K562 (cell line): Measurements from ENCODE around the gene ARHGEF4. TPM values are rescaled to one million over a fixed set of nuclear protein-coding genes. Genes with fewer than 3 reads are reported as not detected.

Experiments
- ATAC-seq: fragments of 200-7000 bp; cut with Tn5 transposase; 3 replicates; pipeline ENCODE4 v1.9.1; 2020; ENCODE audit warnings: moderate library complexity
- BruUV-seq: library from RNA; stranded (reverse); fragments of 400-500 nt; replicated peaks from 2 replicates; lab custom pipeline; 2021; lab: Mats Ljungman, UMichigan
- CTCF ChIA-PET: fragments of 300-600 bp; formaldehyde crosslinking; extraction: SDS; loops from one replicate; lab custom pipeline; 2021; ENCODE audit warnings: low intra/inter-chr PET ratio; lab: Yijun Ruan, JAX
- POLR2A ChIA-PET: fragments of 300-600, 350-650 bp; sonication (Branson Sonifier 250); formaldehyde crosslinking; extraction: SDS; loops from one replicate; lab custom pipeline; 2021; ENCODE audit warnings: antibody characterized with exemption, inconsistent platforms; lab: Yijun Ruan, JAX
- DNase-seq, 4 experiments: peaks; one replicate each; pipeline versions ENCODE4 v3.0.0 to v3.0.0-alpha.2; 2011 to 2018; ENCODE audit warnings: low spot score in 3 of 4, mixed read lengths in 3 of 4; ENCODE audit errors: extremely low read depth in 1 of 4
- FAIRE-seq: peaks from 2 replicates; lab custom pipeline; 2011; peaks lifted over from hg19 to GRCh38; lab: Jason Lieb, UNC
- H2AFZ ChIP-seq: 2 replicates; pipeline ENCODE4 v1.6.0; 2011; ENCODE audit warnings: low read depth, low read length, control low read depth, inconsistent platforms
- H3K27ac ChIP-seq: fragments of 200-600 bp; 3 replicates; pipeline ENCODE4 v1.8.0; 2011; ENCODE audit warnings: low read depth, mild to moderate bottlenecking, control low read depth, inconsistent platforms, low read length, moderate library complexity, mixed read lengths; ENCODE audit errors: extremely low read depth
- H3K27me3 ChIP-seq, 2 experiments: fragments of 300-600 bp in 1 of 2; 2 replicates in 1 of 2; 3 replicates in 1 of 2; pipeline versions ENCODE4 v1.6.0 to v1.8.0; 2011; ENCODE audit warnings: inconsistent platforms in 2 of 2, low read length in 2 of 2, mild to moderate bottlenecking in 1 of 2, mixed read lengths in 1 of 2, moderate library complexity in 1 of 2; ENCODE audit not compliant: control insufficient read depth in 2 of 2, insufficient read depth in 2 of 2
- H3K36me3 ChIP-seq: fragments of 300-600 bp; 3 replicates; pipeline ENCODE4 v1.8.0; 2011; ENCODE audit warnings: mild to moderate bottlenecking, low read length, inconsistent platforms; ENCODE audit not compliant: control insufficient read depth, insufficient read depth
- H3K4me1 ChIP-seq, 2 experiments: fragments of 200-600 bp in 1 of 2; replicated peaks in 1 of 2; 2 replicates in 1 of 2; 3 replicates in 1 of 2; pipeline versions ENCODE4 v1.5.1 to v1.8.0; 2011; ENCODE audit warnings: inconsistent platforms in 2 of 2, low read length in 2 of 2, mild to moderate bottlenecking in 1 of 2, mixed read lengths in 1 of 2, moderate library complexity in 1 of 2; ENCODE audit not compliant: control insufficient read depth in 2 of 2, insufficient read depth in 2 of 2
- H3K4me2 ChIP-seq: 2 replicates; pipeline ENCODE4 v1.6.1; 2011; ENCODE audit warnings: low read length, control low read depth, inconsistent platforms, mixed read lengths; ENCODE audit not compliant: insufficient read depth
- H3K4me3 ChIP-seq: fragments of 200-600 bp; sonication (generic), shearing (Covaris generic); 2 replicates; pipeline ENCODE4 v1.5.1; 2016; ENCODE audit warnings: control low read depth, inconsistent platforms
- H3K79me2 ChIP-seq: fragments of 200-600 bp; 3 replicates; pipeline ENCODE4 v1.8.0; 2011; ENCODE audit warnings: low read length, inconsistent platforms; ENCODE audit not compliant: control insufficient read depth, insufficient read depth
- H3K9ac ChIP-seq, 2 experiments: 2 replicates each; pipeline versions ENCODE4 v1.6.0 to v1.6.1; 2011; ENCODE audit warnings: low read depth in 2 of 2, low read length in 2 of 2, control low read depth in 1 of 2, inconsistent platforms in 1 of 2, mild to moderate bottlenecking in 1 of 2, mixed read lengths in 1 of 2; ENCODE audit not compliant: insufficient read depth in 1 of 2
- H3K9me1 ChIP-seq: one replicate; pipeline ENCODE4 v1.6.0; 2011; ENCODE audit warnings: inconsistent platforms, mild to moderate bottlenecking, low read length, moderate library complexity; ENCODE audit not compliant: control insufficient read depth, insufficient read depth
- H3K9me3 ChIP-seq: replicated peaks from 2 replicates; pipeline ENCODE4 v1.5.1; 2011; ENCODE audit warnings: low read depth, low read length, inconsistent platforms; ENCODE audit not compliant: control insufficient read depth, insufficient read depth
- H4K20me1 ChIP-seq: replicated peaks from 2 replicates; pipeline ENCODE4 v1.6.1; 2011; ENCODE audit warnings: low read length, inconsistent platforms, mixed read lengths; ENCODE audit not compliant: control insufficient read depth, insufficient read depth
- CBX1 ChIP-seq: sonication (generic); IDR thresholded peaks from 2 replicates; pipeline ENCODE4 v1.6.1; 2016; ENCODE audit warnings: antibody characterized with exemption, low read depth, mild to moderate bottlenecking
- CEBPB ChIP-seq: fragments of 450-650 bp; IDR thresholded peaks from 2 replicates; pipeline ENCODE4 v1.6.1; 2016; ENCODE audit warnings: missing genetic modification characterization, missing compliant biosample characterization
- DDX20 ChIP-seq: fragments of 450-650 bp; IDR thresholded peaks from 2 replicates; pipeline ENCODE4 v1.6.1; 2016; ENCODE audit warnings: missing genetic modification characterization, low read depth, mild to moderate bottlenecking, missing compliant biosample characterization, moderate library complexity
- EP400 ChIP-seq: fragments of 450-650 bp; IDR thresholded peaks from 2 replicates; pipeline ENCODE4 v1.6.1; 2017; ENCODE audit warnings: antibody characterized with exemption, mild to moderate bottlenecking, moderate library complexity
- HEY1 ChIP-seq: fragments of 250-450 bp; sonication (Bioruptor Pico); IDR thresholded peaks from 2 replicates; pipeline ENCODE4 v1.5.0; 2020; ENCODE audit warnings: mild to moderate bottlenecking, moderate library complexity, borderline replicate concordance
- PPARD ChIP-seq: fragments of 250-450 bp; sonication (Bioruptor Pico); IDR thresholded peaks from 2 replicates; pipeline ENCODE4 v1.8.0; 2022; ENCODE audit warnings: inconsistent platforms, mild to moderate bottlenecking, moderate library complexity
- RCOR1 ChIP-seq, 2 experiments: IDR thresholded peaks; 2 replicates each; pipeline ENCODE4 v1.6.1; 2012; ENCODE audit warnings: low read depth in 2 of 2, low read length in 2 of 2, borderline replicate concordance in 1 of 2, improper control_type of control experiment in 1 of 2
- SMAD1 ChIP-seq: fragments of 150-350 bp; IDR thresholded peaks from 2 replicates; pipeline ENCODE4 v1.6.1; 2014; ENCODE audit warnings: low read length, low read depth; ENCODE audit not compliant: partially characterized antibody
- XRCC4 ChIP-seq: IDR thresholded peaks from one replicate; pipeline ENCODE4 v1.6.1; 2011; ENCODE audit not compliant: insufficient read depth, insufficient read length; ENCODE audit errors: extremely low read depth
- ZBTB1 ChIP-seq: sonication (generic); formaldehyde crosslinking; IDR thresholded peaks from 2 replicates; pipeline ENCODE4 v1.8.1; 2023; ENCODE audit warnings: missing genetic modification reagents, low read depth, mild to moderate bottlenecking, borderline replicate concordance
- WGBS: fragments of 100-300 bp; shearing (Covaris generic); methylation state at CpG from one replicate; pipeline ENCODE4 v1.1.6; 2016; ENCODE audit warnings: low coverage, mixed read lengths; ENCODE audit not compliant: insufficient coverage; ENCODE audit errors: missing lambda C conversion rate; 5-methylcytosine and 5-hydroxymethylcytosine counted together
- in situ Hi-C: fragments of 300-500 bp; cut with MboI; formaldehyde crosslinking; loops from 4 replicates; pipeline ENCODE4 v1.15.0; 2018; ENCODE audit warnings: inconsistent platforms, mixed read lengths
- intact Hi-C: fragments of 100-400 bp; cut with micrococcal nuclease; formaldehyde crosslinking; loops from 2 replicates; pipeline ENCODE4 v1.14.2; 2022
- polyA plus RNA-seq, 8 experiments: library from polyadenylated mRNA; depleted of rRNA in 4 of 8; stranded (reverse) in 5 of 8; unstranded in 3 of 8; fragments of >200 nt; fragmentation: Nextera tagmentation in 2 of 8; fragmentation: Illumina TruSeq in 1 of 8; extraction: Ambion mirVana in 2 of 8; extraction: Trizol in 1 of 8; gene quantifications; 2 replicates each; pipeline versions ENCODE4 v1.2.1 to v1.2.3, GENCODE V29; 2011 to 2014; ENCODE audit warnings: inconsistent platforms in 1 of 8, missing spikeins in 1 of 8
- total RNA-seq, 7 experiments: library from RNA; depleted of rRNA in 6 of 7; stranded (reverse); fragments of >200 nt in 6 of 7; fragmentation: Illumina TruSeq in 2 of 7; extraction: Trizol in 2 of 7; gene quantifications; 2 replicates each; pipeline versions ENCODE4 v1.2.1 to v1.2.3, GENCODE V29; 2011 to 2021; ENCODE audit warnings: low replicate concordance in 1 of 7
- TF ChIP-seq, protein P1 (sequence below), 2 experiments: IDR thresholded peaks in 1 of 2; conservative IDR thresholded peaks in 1 of 2; 2 replicates each; pipeline ENCODE4 v1.6.1; 2016; ENCODE audit warnings: low read depth in 2 of 2, mild to moderate bottlenecking in 1 of 2, missing compliant biosample characterization in 1 of 2, missing genetic modification characterization in 1 of 2, moderate library complexity in 1 of 2

The ARHGEF4 gene
- total and polyA plus RNA-seq, 9 of the 15 experiments (the other 6 are each of a cell fraction or from before 2014, with no cell fraction given): not detected

DNA sequence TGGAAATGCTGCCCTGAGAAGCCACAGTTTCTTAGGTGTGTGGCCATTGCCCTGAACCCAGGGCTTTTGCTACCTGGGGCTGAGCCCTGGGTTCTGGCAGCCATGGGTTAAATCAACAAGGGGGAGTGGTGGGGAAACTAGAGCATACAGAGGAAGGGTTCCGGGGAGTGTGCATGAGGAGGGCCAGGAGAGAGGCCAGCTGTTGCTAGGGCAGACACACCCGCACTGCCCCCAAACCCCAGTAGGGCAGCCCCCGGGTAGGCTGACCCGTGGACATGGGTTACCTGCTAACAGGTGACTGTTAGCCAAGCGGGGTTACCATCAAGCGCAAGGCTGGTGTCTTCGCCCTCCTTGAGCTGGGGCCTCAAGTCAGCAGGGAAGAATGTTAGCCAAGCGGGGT, 14.8 kb upstream of the ARHGEF4 start:
- no peaks in the 10 kb centered on the region for H3K4me1 ChIP-seq
- TF ChIP-seq XRCC4 (no peak), CEBPB (tag) (no peak), CBX1 (no peak), EP400 (no peak), SMAD1 (no peak), ZBTB1 (CRISPR knock-in tag) (no peak), RCOR1 (IDR thresholded peaks at IDR 0.05; ENCODE audit: borderline replicate concordance in 1 of 2, low read depth in 2 of 2, low read length in 2 of 2) (no peak), PPARD (CRISPR knock-in tag) (no peak), HEY1 (CRISPR knock-in tag) (no peak), DDX20 (tag) (no peak)
- TF ChIP-seq, protein P1, sequence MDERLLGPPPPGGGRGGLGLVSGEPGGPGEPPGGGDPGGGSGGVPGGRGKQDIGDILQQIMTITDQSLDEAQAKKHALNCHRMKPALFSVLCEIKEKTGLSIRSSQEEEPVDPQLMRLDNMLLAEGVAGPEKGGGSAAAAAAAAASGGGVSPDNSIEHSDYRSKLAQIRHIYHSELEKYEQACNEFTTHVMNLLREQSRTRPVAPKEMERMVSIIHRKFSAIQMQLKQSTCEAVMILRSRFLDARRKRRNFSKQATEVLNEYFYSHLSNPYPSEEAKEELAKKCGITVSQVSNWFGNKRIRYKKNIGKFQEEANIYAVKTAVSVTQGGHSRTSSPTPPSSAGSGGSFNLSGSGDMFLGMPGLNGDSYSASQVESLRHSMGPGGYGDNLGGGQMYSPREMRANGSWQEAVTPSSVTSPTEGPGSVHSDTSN (CRISPR knock-in tag; IDR thresholded peaks at IDR 0.05; ENCODE audit: low read depth): no peak
- TF ChIP-seq, protein P1 (tag; conservative IDR thresholded peaks at IDR 0.05; ENCODE audit: low read depth): no peak
- H3K9ac ChIP-seq: no peak overlapping the region
- no peak overlapping the region for H3K27ac ChIP-seq
- no peaks in the 10 kb centered on the region for H3K79me2 ChIP-seq
- H2AFZ ChIP-seq: no peak overlapping the region
- no peaks in the 10 kb centered on the region for H3K9me3 ChIP-seq
- ATAC-seq: no peak
- no TSS peak for BruUV-seq
- no peak for FAIRE-seq
- H3K9me1 ChIP-seq: no peaks in the 10 kb centered on the region
- WGBS: 2% methylated on average over 7 of the region's 8 CpGs
- no peaks in the 10 kb centered on the region; the same call in 1 of the 2 replicates for H4K20me1 ChIP-seq
- intact Hi-C loops: no loop called here
- DNase-seq: no peak
- no peak overlapping the region for H3K4me3 ChIP-seq
- no peaks in the 10 kb centered on the region for H3K36me3 ChIP-seq
- CTCF ChIA-PET: no interaction called here
- no peak overlapping the region for H3K4me2 ChIP-seq
- peaks cover 17 to 77% of the 10 kb centered on the region in 2 experiments; a peak in 4 of 5 replicates for H3K27me3 ChIP-seq
- POLR2A ChIA-PET: no interaction called here
- in situ Hi-C loops: no loop called here
